Spleen (tissue), 11 donors: ENCODE measurements around the gene AGPAT3. TPM values are rescaled to one million over a fixed set of nuclear protein-coding genes. Genes with fewer than 3 reads are reported as not detected.

ENCODE experiments used
- DNase-seq: peaks from one replicate; pipeline ENCODE4 v3.0.0-alpha.2; 2020
- H3K27ac ChIP-seq, 8 donors: fragments of 200-600 bp; sonication (generic) in 7 of 8; 1 replicate in 4 of 8; 2 replicates in 4 of 8; pipeline versions ENCODE4 v1.5.0 to v1.8.0; 2016 to 2021; ENCODE audit warnings: inconsistent platforms in 4 of 8, mild to moderate bottlenecking in 4 of 8, moderate library complexity in 1 of 8
- H3K27me3 ChIP-seq, 7 donors: fragments of 200-600 bp; sonication (generic) in 6 of 7; replicated peaks in 1 of 7; 1 replicate in 4 of 7; 2 replicates in 3 of 7; pipeline versions ENCODE4 v1.5.0 to v1.8.0; 2016 to 2021; ENCODE audit warnings: inconsistent platforms in 3 of 7, mild to moderate bottlenecking in 1 of 7
- H3K36me3 ChIP-seq, 6 donors: fragments of 200-600 bp; sonication (generic) in 5 of 6; 1 replicate in 4 of 6; 2 replicates in 2 of 6; pipeline versions ENCODE4 v1.5.0 to v1.8.0; 2016 to 2021; ENCODE audit warnings: inconsistent platforms in 2 of 6
- H3K4me1 ChIP-seq, 6 donors: fragments of 200-600 bp; sonication (generic) in 5 of 6; 1 replicate in 3 of 6; 2 replicates in 3 of 6; pipeline versions ENCODE4 v1.5.0 to v1.8.0; 2016 to 2021; ENCODE audit warnings: inconsistent platforms in 3 of 6
- H3K4me3 ChIP-seq, 8 donors: fragments of 200-600 bp; sonication (generic) in 7 of 8; 1 replicate in 4 of 8; 2 replicates in 4 of 8; pipeline versions ENCODE4 v1.5.0 to v1.8.0; 2016 to 2021; ENCODE audit warnings: inconsistent platforms in 4 of 8, mild to moderate bottlenecking in 4 of 8, moderate library complexity in 2 of 8
- H3K9me3 ChIP-seq, 8 donors: fragments of 200-600 bp; sonication (generic) in 7 of 8; 1 replicate in 4 of 8; 2 replicates in 4 of 8; pipeline versions ENCODE4 v1.5.0 to v1.8.0; 2016 to 2021; ENCODE audit warnings: inconsistent platforms in 4 of 8
- CTCF ChIP-seq, 11 experiments: fragments of 200-600 bp in 7 of 11; fragments of 450-650 bp in 4 of 11; sonication (generic) in 4 of 11; IDR thresholded peaks in 8 of 11; conservative IDR thresholded peaks in 3 of 11; 1 replicate in 7 of 11; 2 replicates in 4 of 11; pipeline versions ENCODE4 v1.4.0 to v1.8.0; 2016 to 2021; ENCODE audit warnings: antibody characterized with exemption in 11 of 11, inconsistent platforms in 4 of 11, mild to moderate bottlenecking in 1 of 11
- POLR2A ChIP-seq, 3 donors: fragments of 450-650 bp; IDR thresholded peaks; one replicate each; pipeline ENCODE4 v1.5.1; 2017; ENCODE audit warnings: antibody characterized with exemption in 3 of 3, mild to moderate bottlenecking in 1 of 3
- POLR2AphosphoS5 ChIP-seq, 3 donors: sonication (generic); formaldehyde crosslinking; IDR thresholded peaks; one replicate each; pipeline ENCODE4 v1.5.1; 2017; ENCODE audit warnings: antibody characterized with exemption in 3 of 3
- WGBS, 5 donors: extraction: QIAGEN DNeasy Blood & Tissue Kit in 3 of 5; methylation state at CpG; one replicate each; pipeline versions ENCODE4 v1.1.5 to v1.1.7; 2013 to 2018; 5-methylcytosine and 5-hydroxymethylcytosine counted together
- intact Hi-C: fragments of 100-400 bp; cut with DNase I; formaldehyde crosslinking; loops from one replicate; pipeline ENCODE4 v1.15.0; 2023; ENCODE audit warnings: low total_unique reads
- polyA plus RNA-seq, 3 donors: library from polyadenylated mRNA; stranded (reverse); fragments of 200-250 nt; gene quantifications; one replicate each; pipeline ENCODE4 v1.2.1, GENCODE V29; 2013
- total RNA-seq, 7 donors: library from RNA; depleted of rRNA in 3 of 7; stranded (reverse); fragments of >200 nt in 3 of 7; fragmentation: NEBNext Ultra II Directional in 4 of 7; extraction: Animal tissue kit (Norgen Biotek cat#: 25700) in 4 of 7; gene quantifications; one replicate each; pipeline versions ENCODE4 v1.1.0 to v1.2.1, GENCODE V29; 2016 to 2021
- donor health status: healthy with polysubstance abuse.
- donor health status: DM: no; HTN: no; CAD: no; lungs with moderate emphysema.
- donor health status: DM: no; HTN: no; CAD: no.
- donor health status: Bipolar disorder and iron deficiency.
- donor health status: healthy.
- donor health status: DM: no; HTN: no; CAD: no.
- donor health status: DM: yes; HTN: yes; CAD: no.

Gene AGPAT3
- total and polyA plus RNA-seq, 10 donors: 6.9 to 92.0 (median 56.0) TPM

- H3K36me3 ChIP-seq: no peaks in the 10 kb centered on the region
Measured at GRCh38 chr21:43845386-43845785, 19.6 kb upstream of the AGPAT3 start.

GRCh38 chr21:43846430-43846829 is 18.6 kb upstream of the AGPAT3 start:
- WGBS, 5 donors: 85 to 97% (median 96%) methylated on average over 6 of the region's 6 CpGs
- intact Hi-C loops: no loop called here
- Histone ChIP-seq H3K4me1 (peaks cover 0 to 25% (median 9%) of the 10 kb centered on the region in 6 donors), H3K9me3 (peaks cover 0 to 8% (median 2%) of the 10 kb centered on the region in 8 donors), H3K27me3 (no peaks in the 10 kb centered on the region), H3K27ac (no peak overlapping the region), H3K36me3 (no peaks in the 10 kb centered on the region), H3K4me3 (no peak overlapping the region)
- TF ChIP-seq CTCF (IDR thresholded peaks at IDR 0.05 in 8 of 11, conservative IDR thresholded peaks at IDR 0.05 in 3 of 11) (no peak), POLR2A (IDR thresholded peaks at IDR 0.05) (no peak), POLR2AphosphoS5 (IDR thresholded peaks at IDR 0.05) (no peak)
- DNase-seq: no peak

More at GRCh38 chr21:43845386-43845785, 19.6 kb upstream of the AGPAT3 start:
- Histone ChIP-seq H3K27me3 (no peaks in the 10 kb centered on the region), H3K27ac (no peak overlapping the region), H3K4me3 (no peak overlapping the region), H3K4me1 (peaks cover 0 to 25% (median 9%) of the 10 kb centered on the region in 6 donors), H3K9me3 (no peaks in the 10 kb centered on the region)
- intact Hi-C loops: no loop called here
- WGBS, 5 donors: 90 to 95% (median 94%) methylated on average over 13 of the region's 13 CpGs
- no peak for DNase-seq
- TF ChIP-seq CTCF (IDR thresholded peaks at IDR 0.05 in 8 of 11, conservative IDR thresholded peaks at IDR 0.05 in 3 of 11) (no peak), POLR2A (IDR thresholded peaks at IDR 0.05) (no peak), POLR2AphosphoS5 (IDR thresholded peaks at IDR 0.05) (no peak)

GRCh38 chr21:43847301-43847700 is 17.7 kb upstream of the AGPAT3 start:
- 93 to 95% (median 93%) methylated on average over 13 to 14 of the region's 14 CpGs for WGBS, 5 donors
- Histone ChIP-seq H3K27ac (no peak overlapping the region), H3K36me3 (no peaks in the 10 kb centered on the region), H3K4me1 (peaks cover 0 to 21% (median 7%) of the 10 kb centered on the region in 6 donors), H3K27me3 (no peaks in the 10 kb centered on the region), H3K9me3 (peaks cover 0 to 8% (median 2%) of the 10 kb centered on the region in 8 donors), H3K4me3 (no peak overlapping the region)
- TF ChIP-seq CTCF (IDR thresholded peaks at IDR 0.05 in 8 of 11, conservative IDR thresholded peaks at IDR 0.05 in 3 of 11): no peak
- TF ChIP-seq POLR2AphosphoS5 (IDR thresholded peaks at IDR 0.05): no peak
- TF ChIP-seq POLR2A (IDR thresholded peaks at IDR 0.05): no peak
- intact Hi-C loops: no loop called here
- DNase-seq: peak; percentile 47

GRCh38 chr21:43848771-43849170 is 16.3 kb upstream of the AGPAT3 start:
- 90 to 95% (median 95%) methylated on average over 10 of the region's 10 CpGs for WGBS, 5 donors
- Histone ChIP-seq H3K4me3 (no peak overlapping the region), H3K9me3 (peaks cover 0 to 8% (median 2%) of the 10 kb centered on the region in 8 donors), H3K36me3 (no peaks in the 10 kb centered on the region), H3K27me3 (no peaks in the 10 kb centered on the region), H3K4me1 (peaks cover 0 to 11% (median 0%) of the 10 kb centered on the region in 6 donors), H3K27ac (no peak overlapping the region)
- DNase-seq: no peak
- intact Hi-C loops: no loop called here
- no peak for TF ChIP-seq POLR2A (IDR thresholded peaks at IDR 0.05)
- no peak for TF ChIP-seq POLR2AphosphoS5 (IDR thresholded peaks at IDR 0.05)
- no peak for TF ChIP-seq CTCF (IDR thresholded peaks at IDR 0.05 in 8 of 11, conservative IDR thresholded peaks at IDR 0.05 in 3 of 11)
